Measurements from ENCODE around the gene IL33. TPM values are rescaled to one million over a fixed set of nuclear protein-coding genes. Genes with fewer than 3 reads are reported as not detected.
"Not testable (repeated sequence)": the region's sequence is repeated elsewhere in the genome, so short reads cannot be mapped to it uniquely, and the experiment has no call there.

IL33 gene
- not detected for total RNA-seq

GRCh38 chr9:6215562-6215961, at the start of gene IL33:
Gene IL33, plus strand, starts transcription at chr9:6215807. Its CDS starts 25,888 bp downstream, at chr9:6241695.
- H3K27me3 Mint-ChIP-seq: peaks cover 30% of the 10 kb centered on the region
- DNase-seq: no peak
- no peak within 1 kb of the TSS for H3K27ac Mint-ChIP-seq
- no peaks in the 10 kb centered on the region for H3K9me3 Mint-ChIP-seq (ENCODE audit: low read depth)
- CTCF ChIA-PET: no interaction called here
- H3K4me1 Mint-ChIP-seq: no peaks in the 10 kb centered on the region
- no peak within 1 kb of the TSS for H3K4me3 Mint-ChIP-seq
- no peaks in the 10 kb centered on the region for H3K36me3 Mint-ChIP-seq
- ATAC-seq: no peak

GRCh38 chr9:6171667-6172066, 43.9 kb upstream of the IL33 start:
- no peaks in the 10 kb centered on the region for H3K4me1 Mint-ChIP-seq
- H3K27ac Mint-ChIP-seq: no peak overlapping the region
- H3K36me3 Mint-ChIP-seq: peaks cover 2% of the 10 kb centered on the region
- H3K9me3 Mint-ChIP-seq (ENCODE audit: low read depth): peaks cover 15% of the 10 kb centered on the region
- peaks cover 7% of the 10 kb centered on the region for H3K27me3 Mint-ChIP-seq
- DNase-seq: no peak
- CTCF ChIA-PET: no interaction called here
- no peak for ATAC-seq
- H3K4me3 Mint-ChIP-seq: no peak overlapping the region

- Mint-ChIP-seq H3K27ac (no peak overlapping the region), H3K36me3 (peaks cover 2% of the 10 kb centered on the region), H3K27me3 (peaks cover 7% of the 10 kb centered on the region), H3K9me3 (ENCODE audit: low read depth) (peaks cover 16% of the 10 kb centered on the region), H3K4me1 (no peaks in the 10 kb centered on the region), H3K4me3 (no peak overlapping the region)
- CTCF ChIA-PET: no interaction called here
- no peak for ATAC-seq
- DNase-seq: no peak
Observed at GRCh38 chr9:6173914-6174313, 41.7 kb upstream of the IL33 start.

GRCh38 chr9:6182549-6183226, 32.9 kb upstream of the IL33 start:
- H3K4me1 Mint-ChIP-seq; H3K4me3 Mint-ChIP-seq; ATAC-seq; H3K36me3 Mint-ChIP-seq; H3K27ac Mint-ChIP-seq; DNase-seq; H3K27me3 Mint-ChIP-seq; H3K9me3 Mint-ChIP-seq (ENCODE audit: low read depth); CTCF ChIA-PET: not testable (repeated sequence)

- Mint-ChIP-seq H3K27ac (no peak overlapping the region), H3K9me3 (ENCODE audit: low read depth) (no peaks in the 10 kb centered on the region), H3K36me3 (no peaks in the 10 kb centered on the region), H3K27me3 (peaks cover 12% of the 10 kb centered on the region), H3K4me3 (no peak overlapping the region), H3K4me1 (peaks cover 2% of the 10 kb centered on the region)
- CTCF ChIA-PET: no interaction called here
- ATAC-seq: no peak
- DNase-seq: no peak
Observed at GRCh38 chr9:6183227-6183551, 32.4 kb upstream of the IL33 start.

GRCh38 chr9:6183627-6184026, 32.0 kb upstream of the IL33 start:
- DNase-seq: no peak
- Mint-ChIP-seq H3K27ac (no peak overlapping the region), H3K36me3 (no peaks in the 10 kb centered on the region), H3K4me1 (peaks cover 2% of the 10 kb centered on the region), H3K9me3 (ENCODE audit: low read depth) (no peaks in the 10 kb centered on the region), H3K27me3 (peaks cover 12% of the 10 kb centered on the region), H3K4me3 (no peak overlapping the region)
- CTCF ChIA-PET: no interaction called here
- no peak for ATAC-seq

- peaks cover 14% of the 10 kb centered on the region for H3K27me3 Mint-ChIP-seq
- CTCF ChIA-PET: interaction anchor here (0.6 to 1.3 kb wide), 2 partner anchors 9 to 146 kb away, joined by 3 read pairs; no protein-coding TSS in a partner anchor
- H3K36me3 Mint-ChIP-seq: no peaks in the 10 kb centered on the region
- H3K4me3 Mint-ChIP-seq: no peak overlapping the region
- no peak for DNase-seq
- H3K27ac Mint-ChIP-seq: no peak overlapping the region
- peaks cover 2% of the 10 kb centered on the region for H3K4me1 Mint-ChIP-seq
- ATAC-seq: no peak
- H3K9me3 Mint-ChIP-seq (ENCODE audit: low read depth): no peaks in the 10 kb centered on the region
Observed at GRCh38 chr9:6184749-6185645, 30.6 kb upstream of the IL33 start.

- no peak for DNase-seq
- CTCF ChIA-PET: no interaction called here
- Mint-ChIP-seq H3K27ac (no peak overlapping the region), H3K4me3 (no peak overlapping the region), H3K27me3 (peaks cover 26% of the 10 kb centered on the region), H3K36me3 (no peaks in the 10 kb centered on the region), H3K9me3 (ENCODE audit: low read depth) (no peaks in the 10 kb centered on the region), H3K4me1 (peaks cover 2% of the 10 kb centered on the region)
- no peak for ATAC-seq
Observed at GRCh38 chr9:6186691-6187090, 28.9 kb upstream of the IL33 start.

- Mint-ChIP-seq H3K9me3 (ENCODE audit: low read depth) (no peaks in the 10 kb centered on the region), H3K27me3 (peaks cover 26% of the 10 kb centered on the region), H3K27ac (no peak overlapping the region), H3K4me3 (no peak overlapping the region), H3K4me1 (peaks cover 2% of the 10 kb centered on the region), H3K36me3 (no peaks in the 10 kb centered on the region)
- DNase-seq: no peak
- CTCF ChIA-PET: no interaction called here
- ATAC-seq: no peak
Observed at GRCh38 chr9:6187272-6187671, 28.3 kb upstream of the IL33 start.

- CTCF ChIA-PET: no interaction called here
- Mint-ChIP-seq H3K27ac (no peak overlapping the region), H3K36me3 (no peaks in the 10 kb centered on the region), H3K9me3 (ENCODE audit: low read depth) (no peaks in the 10 kb centered on the region), H3K4me3 (no peak overlapping the region), H3K27me3 (peaks cover 29% of the 10 kb centered on the region), H3K4me1 (peaks cover 2% of the 10 kb centered on the region)
- no peak for DNase-seq
- ATAC-seq: no peak
Observed at GRCh38 chr9:6188466-6188865, 27.1 kb upstream of the IL33 start.

- Mint-ChIP-seq H3K36me3 (no peaks in the 10 kb centered on the region), H3K9me3 (ENCODE audit: low read depth) (no peaks in the 10 kb centered on the region), H3K4me3 (no peak overlapping the region), H3K4me1 (peaks cover 2% of the 10 kb centered on the region), H3K27me3 (peaks cover 32% of the 10 kb centered on the region), H3K27ac (no peak overlapping the region)
- CTCF ChIA-PET: no interaction called here
- ATAC-seq: no peak
- DNase-seq: no peak
Observed at GRCh38 chr9:6188906-6189305, 26.7 kb upstream of the IL33 start.

- H3K4me3 Mint-ChIP-seq: no peak overlapping the region
- H3K27ac Mint-ChIP-seq: no peak overlapping the region
- DNase-seq (no peak), ATAC-seq (no peak)
- no peaks in the 10 kb centered on the region for H3K4me1 Mint-ChIP-seq
- H3K27me3 Mint-ChIP-seq: peaks cover 35% of the 10 kb centered on the region
- H3K9me3 Mint-ChIP-seq (ENCODE audit: low read depth): no peaks in the 10 kb centered on the region
- no peaks in the 10 kb centered on the region for H3K36me3 Mint-ChIP-seq
- CTCF ChIA-PET: no interaction called here
Observed at GRCh38 chr9:6194934-6195333, 20.7 kb upstream of the IL33 start.

- no peak for ATAC-seq
- no peak for DNase-seq
- Mint-ChIP-seq H3K27ac (no peak overlapping the region), H3K4me1 (no peaks in the 10 kb centered on the region), H3K27me3 (peaks cover 26% of the 10 kb centered on the region), H3K36me3 (no peaks in the 10 kb centered on the region), H3K9me3 (ENCODE audit: low read depth) (no peaks in the 10 kb centered on the region), H3K4me3 (no peak overlapping the region)
- CTCF ChIA-PET: no interaction called here
Observed at GRCh38 chr9:6195714-6196360, 19.8 kb upstream of the IL33 start.

- Mint-ChIP-seq H3K27me3 (peaks cover 26% of the 10 kb centered on the region), H3K9me3 (ENCODE audit: low read depth) (no peaks in the 10 kb centered on the region), H3K4me3 (no peak overlapping the region), H3K4me1 (no peaks in the 10 kb centered on the region), H3K36me3 (no peaks in the 10 kb centered on the region), H3K27ac (no peak overlapping the region)
- ATAC-seq: no peak
- CTCF ChIA-PET: no interaction called here
- no peak for DNase-seq
Observed at GRCh38 chr9:6197330-6197729, 18.3 kb upstream of the IL33 start.
